ELR (cell line): ENCODE results near the gene ASTL.

Source experiments
- DNase-seq: peaks from one replicate; pipeline ENCODE4 v3.0.0-alpha.2; 2015; ENCODE audit warnings: low read depth

The ASTL gene

DNA sequence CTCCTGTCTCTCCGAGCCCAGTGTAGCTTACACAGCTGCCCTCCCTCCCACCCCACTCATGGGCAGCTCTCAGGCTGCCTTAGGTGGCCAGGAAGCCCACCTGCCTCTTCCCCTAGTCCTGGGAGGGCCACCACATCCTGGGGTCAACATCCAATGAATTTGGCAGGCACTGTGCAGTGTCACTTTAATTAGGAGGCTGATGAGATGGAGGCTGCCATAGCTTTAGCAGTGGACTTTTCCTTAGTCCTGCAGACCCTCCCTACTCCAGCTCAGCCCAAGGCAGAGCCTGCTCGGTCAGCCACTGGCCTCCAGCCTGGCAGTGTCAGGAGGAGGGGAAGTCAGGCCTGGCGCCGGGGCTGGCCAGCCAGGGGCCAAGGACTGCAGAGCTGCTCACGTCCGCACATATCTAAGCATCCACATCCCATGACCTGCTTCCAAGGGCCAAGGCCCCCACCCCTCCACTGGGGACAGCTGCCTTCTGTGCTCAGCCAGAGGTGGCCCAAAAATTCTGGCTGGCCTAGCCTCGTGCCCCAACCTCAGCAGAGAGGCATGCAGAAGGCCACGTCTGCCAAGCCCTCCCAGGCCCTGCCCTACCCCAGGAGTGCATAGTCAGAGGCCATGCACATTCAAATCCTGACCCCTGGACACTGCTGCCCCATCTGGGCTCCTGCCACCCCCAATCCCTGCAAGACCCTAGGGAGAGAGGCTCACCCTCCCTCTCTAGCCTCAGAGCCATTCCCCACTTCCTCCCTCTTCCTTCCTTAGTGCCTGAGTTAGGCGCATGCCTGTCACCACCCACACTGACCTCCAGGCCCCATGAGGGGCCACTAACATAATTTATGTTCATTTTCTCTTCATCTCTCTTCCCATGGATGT, 55.0 kb downstream of the ASTL start:
- DNase-seq: no peak

DNA sequence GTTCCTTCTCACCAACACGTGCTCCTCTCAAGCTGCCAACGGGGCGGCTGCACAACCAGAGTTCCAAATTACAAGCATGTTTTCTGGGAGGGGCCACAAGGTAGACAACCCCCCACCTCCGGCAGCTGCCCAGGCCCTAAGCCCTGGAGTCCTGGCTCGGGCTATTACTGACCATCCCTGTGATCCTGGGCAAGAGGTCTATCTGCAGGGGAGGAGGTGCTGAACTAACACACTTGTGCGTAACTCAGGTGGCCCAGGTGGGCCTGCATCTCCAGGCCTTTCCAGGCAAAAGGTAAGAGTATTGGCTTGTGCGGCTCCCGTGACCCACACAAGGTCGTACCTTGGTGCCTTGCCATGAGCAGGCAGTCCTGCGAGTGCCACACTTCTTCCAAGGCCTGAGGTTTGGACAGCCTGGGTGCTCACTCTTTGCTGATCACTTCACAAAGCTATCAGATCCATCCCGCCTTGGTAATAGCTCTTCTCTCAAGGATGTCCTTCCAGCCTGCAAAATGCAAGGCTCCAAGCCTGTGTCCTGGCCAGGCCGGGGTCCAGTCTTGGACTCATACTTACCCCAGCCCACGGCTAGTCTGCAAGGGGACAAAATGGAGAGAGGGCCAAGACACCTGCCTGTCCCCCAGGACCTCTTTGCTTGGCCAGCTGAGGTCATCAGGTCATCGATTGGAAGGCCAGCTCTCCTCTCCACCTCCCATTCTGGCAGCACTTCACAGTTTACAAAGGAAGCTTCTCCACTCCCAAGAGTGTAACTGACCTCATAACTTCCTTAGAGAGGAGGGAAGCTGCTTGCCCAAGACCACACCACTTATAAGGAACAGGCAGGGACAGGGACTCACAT, 55.9 kb downstream of the ASTL start:
- no peak for DNase-seq

DNA sequence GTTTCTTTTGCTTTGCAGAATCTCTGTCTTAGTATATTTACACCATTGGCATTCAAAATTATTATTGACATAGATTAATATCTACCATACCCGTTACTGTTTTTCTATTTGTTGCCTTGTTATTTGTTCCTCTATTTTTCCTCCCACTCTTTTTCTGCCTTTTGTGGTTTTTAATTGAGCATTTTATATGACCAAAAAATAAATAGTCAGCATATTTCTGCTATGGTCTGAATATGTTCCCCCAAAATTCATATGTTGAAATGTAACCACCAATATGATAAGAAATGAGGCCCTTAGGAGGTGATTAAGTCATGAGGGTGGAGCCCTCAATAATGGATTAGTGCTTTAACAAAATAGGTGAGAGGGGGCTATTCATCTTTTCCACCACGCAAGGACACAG, 57.3 kb downstream of the ASTL start:
- no peak for DNase-seq

DNA sequence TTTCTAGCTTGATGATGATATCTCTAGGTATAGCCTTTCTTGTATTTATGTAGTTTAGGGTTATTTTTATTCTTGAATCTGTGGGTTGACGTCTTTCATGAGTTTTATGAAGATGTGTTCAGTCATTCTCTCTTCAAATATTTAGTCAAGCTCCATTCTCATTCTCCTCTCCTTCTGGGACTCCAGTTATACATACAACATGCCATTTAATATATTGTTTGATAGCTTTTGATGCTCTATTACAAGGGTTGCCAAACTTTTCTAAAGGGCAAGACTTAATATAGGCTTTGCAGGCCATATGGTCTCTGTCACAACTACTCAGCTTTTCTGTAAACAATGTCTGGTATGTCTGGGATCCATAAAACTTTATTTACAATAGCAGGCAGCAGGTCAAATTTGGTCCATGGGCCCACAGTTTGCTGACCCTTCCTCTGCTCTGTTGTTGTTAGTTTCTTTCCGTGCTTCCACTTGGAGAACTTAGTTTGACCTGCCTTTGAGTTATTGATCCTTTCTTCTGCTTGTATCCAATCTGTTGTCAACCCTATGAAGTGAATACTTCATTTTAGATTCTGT, 63.0 kb downstream of the ASTL start:
- DNase-seq: no peak

DNA sequence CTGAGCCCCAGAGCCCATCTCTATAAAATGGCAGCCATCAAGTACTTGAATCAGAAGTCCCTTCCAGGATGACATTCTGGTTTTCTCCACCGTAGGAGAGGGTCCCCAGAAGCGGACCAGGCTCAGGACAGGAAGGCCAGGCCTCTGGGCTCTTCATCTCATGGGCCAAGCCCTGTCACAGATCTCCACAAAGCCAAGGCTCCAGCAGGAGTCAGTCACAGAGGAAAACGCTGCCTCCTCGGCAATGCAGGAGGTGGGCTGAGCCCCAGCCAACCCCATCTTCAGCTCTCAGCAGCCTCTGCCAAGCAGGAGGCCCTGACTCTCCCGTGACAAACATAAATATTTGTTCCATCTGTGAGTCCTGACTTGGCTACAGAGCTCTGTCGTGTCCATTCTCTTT, 64.1 kb downstream of the ASTL start:
- no peak for DNase-seq

DNA sequence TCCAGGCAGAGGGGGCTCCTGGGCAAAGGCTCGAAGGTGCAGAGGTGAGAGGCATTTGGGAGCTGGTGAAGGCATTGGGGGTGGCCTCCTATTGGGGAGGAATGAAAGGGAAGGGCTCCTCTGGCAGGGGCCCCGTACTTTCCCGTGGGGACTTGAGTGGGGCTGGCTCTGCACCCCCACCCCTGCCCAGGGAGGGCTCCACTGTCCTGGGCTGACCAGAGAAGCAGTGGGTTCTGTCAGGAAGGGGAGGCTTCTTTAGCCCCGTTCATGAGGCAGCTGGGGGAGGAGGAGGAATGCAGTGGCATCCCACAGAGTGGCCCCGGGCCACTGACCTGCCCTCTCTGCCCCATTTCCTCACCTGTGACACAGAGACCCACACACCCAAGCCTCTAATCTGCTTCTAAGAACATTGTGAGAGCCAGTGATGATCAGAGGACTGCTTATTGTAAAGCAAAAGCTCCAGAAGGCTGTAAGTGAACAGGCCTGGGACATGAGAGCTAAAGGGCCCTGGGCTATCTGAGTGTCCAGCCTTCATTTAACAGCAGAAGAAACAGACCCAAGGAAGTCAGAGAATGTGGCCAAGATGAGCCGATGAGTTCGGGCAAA, 65.0 kb downstream of the ASTL start:
- DNase-seq: no peak
